Mesothelial cell of epicardium (in vitro differentiated cells): ENCODE results near the gene SLC25A25. TPM values are rescaled to one million over a fixed set of nuclear protein-coding genes. Genes with fewer than 3 reads are reported as not detected.
A peak's percentile ranks its signal among the peaks of the same experiment; 100 is the strongest.

Source experiments
- DNase-seq, 2 experiments: peaks; one replicate each; pipeline ENCODE4 v3.0.0; 2021; ENCODE audit warnings: low spot score in 2 of 2; ENCODE audit not compliant: unreplicated experiment in 2 of 2
- H3K27ac Mint-ChIP-seq: 2 replicates; pipeline ENCODE4 v1.8.0; 2021; ENCODE audit warnings: mixed read lengths
- H3K27me3 Mint-ChIP-seq: 2 replicates; pipeline ENCODE4 v1.8.0; 2021; ENCODE audit warnings: low read depth, mixed read lengths
- H3K36me3 Mint-ChIP-seq: 2 replicates; pipeline ENCODE4 v1.8.0; 2021; ENCODE audit warnings: mixed read lengths
- H3K4me1 Mint-ChIP-seq: 2 replicates; pipeline ENCODE4 v1.8.0; 2021; ENCODE audit warnings: mixed read lengths
- H3K4me3 Mint-ChIP-seq: 2 replicates; pipeline ENCODE4 v1.8.0; 2021; ENCODE audit warnings: mild to moderate bottlenecking, moderate library complexity, mixed read lengths
- H3K9me3 Mint-ChIP-seq: 2 replicates; pipeline ENCODE4 v1.8.0; 2021; ENCODE audit warnings: mixed read lengths
- CTCF ChIP-seq: fragments of 200-600 bp; sonication (generic); IDR thresholded peaks from one replicate; pipeline ENCODE4 v1.5.0; 2021; ENCODE audit warnings: antibody characterized with exemption; ENCODE audit not compliant: unreplicated experiment
- total RNA-seq: library from RNA; stranded (reverse); gene quantifications from 3 replicates; pipeline ENCODE4 v1.2.1, GENCODE V29; 2021

Gene SLC25A25
- total RNA-seq, 1 donor from 2014 or later, result 26.2 TPM

DNA sequence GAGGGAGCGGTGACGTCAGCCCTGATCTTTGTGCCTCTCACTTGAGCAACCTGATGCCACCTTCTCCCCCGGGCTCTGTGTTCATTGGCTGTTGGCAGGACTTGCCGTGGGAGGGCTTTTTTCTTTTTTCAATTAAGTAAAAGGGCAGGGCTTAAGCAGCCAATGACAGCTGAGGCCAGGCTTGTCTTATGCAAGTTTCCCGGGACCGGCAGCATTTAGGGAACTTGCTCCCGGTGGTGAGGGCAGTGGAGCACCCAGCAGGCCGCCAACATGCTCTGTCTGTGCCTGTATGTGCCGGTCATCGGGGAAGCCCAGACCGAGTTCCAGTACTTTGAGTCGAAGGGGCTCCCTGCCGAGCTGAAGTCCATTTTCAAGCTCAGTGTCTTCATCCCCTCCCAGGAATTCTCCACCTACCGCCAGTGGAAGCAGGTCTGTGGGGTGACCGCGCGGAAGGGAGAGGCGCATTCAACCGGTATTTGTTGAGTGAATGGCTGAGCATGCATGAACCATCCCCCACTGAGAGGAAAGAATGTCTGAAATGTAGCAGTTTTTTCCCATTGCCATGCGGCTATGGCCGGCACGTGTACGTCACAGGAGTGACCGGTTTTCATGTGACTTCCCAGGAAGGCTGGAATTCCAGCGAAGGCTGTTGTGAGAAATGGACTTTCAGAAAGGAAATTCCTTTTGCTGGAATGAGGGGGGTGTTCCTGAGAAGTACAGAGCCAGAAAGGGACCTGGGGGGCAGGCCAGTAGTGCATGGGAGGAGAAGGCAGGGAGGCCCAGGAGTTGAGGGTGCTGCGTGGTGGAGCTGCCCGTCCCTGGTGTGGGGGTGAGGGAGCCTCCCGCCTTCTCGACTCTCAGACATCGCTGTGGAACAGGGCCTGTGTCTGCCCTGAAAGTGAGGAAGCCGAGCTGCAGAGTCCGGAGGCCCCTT, 30.5 kb downstream of the SLC25A25 start:
- DNase-seq, result peak; percentile 74 to 85
- Mint-ChIP-seq H3K4me1 (peaks cover 57% of the 10 kb centered on the region), H3K27ac (peak overlapping the region; percentile 100), H3K4me3 (peak overlapping the region; percentile 77), H3K9me3 (no peaks in the 10 kb centered on the region), H3K36me3 (peaks cover 19% of the 10 kb centered on the region), H3K27me3 (no peaks in the 10 kb centered on the region)
- no peak for TF ChIP-seq CTCF

- Mint-ChIP-seq H3K4me1 (peaks cover 52% of the 10 kb centered on the region), H3K27me3 (no peaks in the 10 kb centered on the region), H3K27ac (peak overlapping the region; percentile 100), H3K36me3 (peaks cover 23% of the 10 kb centered on the region), H3K9me3 (no peaks in the 10 kb centered on the region), H3K4me3 (peak overlapping the region; percentile 77)
- peak in 1 of 2 experiments; percentile 49 for DNase-seq
- no peak for TF ChIP-seq CTCF
Observed at GRCh38 chr9:128099231-128099931, 31.3 kb downstream of the SLC25A25 start.

DNA sequence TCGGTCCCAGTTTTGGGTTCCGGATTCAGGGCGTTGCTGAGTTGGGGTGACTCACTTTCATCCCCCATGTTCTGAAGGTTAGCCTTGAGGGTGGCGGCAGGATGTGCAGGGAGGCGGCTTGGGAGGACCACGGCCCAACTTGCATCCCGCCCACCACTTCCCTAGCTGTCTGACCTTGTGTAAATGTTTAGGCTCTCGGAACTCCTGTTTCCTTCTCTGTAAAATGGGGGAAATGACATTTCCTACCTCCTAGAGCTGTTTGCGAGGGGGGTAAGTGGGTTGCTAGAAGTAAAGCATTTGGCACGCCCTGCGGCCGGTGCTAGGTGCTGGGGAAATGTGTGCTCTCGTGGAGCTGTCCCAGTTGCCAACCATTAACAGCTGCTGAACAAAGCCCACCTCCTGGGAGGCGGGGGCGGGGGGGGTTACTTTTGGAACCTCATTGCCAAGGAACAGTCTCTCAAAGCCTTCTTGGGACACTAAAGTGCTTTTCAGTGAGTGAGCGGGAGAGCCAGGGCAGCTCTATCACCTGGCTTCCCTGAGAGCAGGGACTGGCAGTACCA, 32.0 kb downstream of the SLC25A25 start:
- Mint-ChIP-seq H3K4me1 (peaks cover 45% of the 10 kb centered on the region), H3K9me3 (no peaks in the 10 kb centered on the region), H3K4me3 (peak overlapping the region; percentile 77), H3K36me3 (peaks cover 23% of the 10 kb centered on the region), H3K27ac (peak overlapping the region; percentile 100), H3K27me3 (no peaks in the 10 kb centered on the region)
- DNase-seq, result no peak
- no peak for TF ChIP-seq CTCF

DNA sequence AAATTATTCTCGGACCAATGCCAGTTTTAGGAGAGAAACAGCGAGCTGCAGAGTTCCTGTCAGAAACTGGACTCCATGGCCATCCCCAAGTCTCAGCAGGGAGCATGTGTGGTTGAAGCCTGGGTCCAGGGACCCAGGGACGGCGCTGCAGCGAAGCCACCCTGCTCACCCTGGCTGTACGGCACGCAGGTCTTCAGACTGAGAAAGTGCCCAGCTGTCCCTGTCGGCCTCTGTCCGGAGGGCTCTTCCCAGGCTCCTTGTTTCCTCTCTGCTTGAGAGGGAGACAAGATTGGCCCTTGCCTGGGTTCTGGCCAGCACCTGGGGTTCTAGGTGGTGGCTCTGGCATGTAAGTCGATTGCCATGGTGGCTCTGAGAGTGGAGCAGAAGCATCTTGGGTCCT, 32.5 kb downstream of the SLC25A25 start:
- H3K36me3 Mint-ChIP-seq, result peaks cover 23% of the 10 kb centered on the region
- peak overlapping the region; percentile 100 for H3K27ac Mint-ChIP-seq
- peak overlapping the region; percentile 4 for H3K4me3 Mint-ChIP-seq
- DNase-seq, result no peak
- TF ChIP-seq CTCF, result no peak
- no peaks in the 10 kb centered on the region for H3K9me3 Mint-ChIP-seq
- H3K4me1 Mint-ChIP-seq, result peaks cover 41% of the 10 kb centered on the region
- H3K27me3 Mint-ChIP-seq, result no peaks in the 10 kb centered on the region

- TF ChIP-seq CTCF, result no peak
- Mint-ChIP-seq H3K27me3 (no peaks in the 10 kb centered on the region), H3K36me3 (peaks cover 23% of the 10 kb centered on the region), H3K4me1 (peaks cover 41% of the 10 kb centered on the region), H3K9me3 (no peaks in the 10 kb centered on the region), H3K4me3 (no peak overlapping the region), H3K27ac (peak overlapping the region; percentile 100)
- DNase-seq, result no peak
Observed at GRCh38 chr9:128101231-128101661, 33.2 kb downstream of the SLC25A25 start.
